Iris pigment epithelial cell (primary cell): ENCODE results near the gene ANTXR1.

Source experiments
- DNase-seq: peaks from one replicate; pipeline ENCODE4 v3.0.0-alpha.2; 2011; ENCODE audit warnings: low read depth

ANTXR1 gene

DNA sequence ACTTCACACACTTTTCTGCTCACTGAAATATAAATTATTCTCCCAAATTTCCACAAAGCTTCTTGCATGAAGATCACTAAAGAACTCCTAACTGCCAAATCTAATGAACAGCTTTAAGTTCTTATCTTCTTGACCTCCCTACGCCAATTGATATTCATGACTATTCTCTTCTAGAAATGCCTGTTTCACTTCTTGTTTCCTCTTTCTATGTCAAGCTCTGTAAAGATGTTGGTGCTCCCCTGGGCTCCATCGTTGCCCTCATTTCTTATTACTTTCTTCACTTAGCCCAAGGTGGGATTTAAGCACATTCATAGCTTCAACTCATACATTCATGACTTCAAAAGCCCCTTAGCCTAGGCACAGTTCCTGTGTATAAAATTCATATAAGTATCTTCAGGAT is 9.2 kb upstream of the ANTXR1 start:
- DNase-seq, result no peak

DNA sequence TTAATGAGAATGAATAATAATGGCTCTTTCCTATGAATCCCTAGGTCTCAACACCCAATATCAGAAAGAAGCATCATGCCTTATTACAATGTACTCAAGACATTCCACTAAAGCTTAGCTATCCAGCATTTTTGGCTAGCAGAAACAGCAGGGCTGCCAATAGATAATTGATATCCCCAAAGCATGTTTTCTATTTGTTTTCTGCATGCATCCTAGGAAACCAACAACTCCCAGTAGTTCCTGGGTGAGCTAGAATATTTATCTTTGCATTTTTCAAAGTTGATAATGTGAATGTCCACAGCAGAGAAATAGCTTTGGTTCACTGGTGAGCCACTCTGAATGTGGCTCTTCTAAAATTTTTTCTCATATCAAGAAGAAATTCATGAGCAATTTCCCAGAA is 5.8 kb upstream of the ANTXR1 start:
- DNase-seq, result no peak

- no peak for DNase-seq
Measured at GRCh38 chr2:69007603-69008002, 5.4 kb upstream of the ANTXR1 start.

- no peak for DNase-seq
Measured at GRCh38 chr2:69010437-69011194, 2.4 kb upstream of the ANTXR1 start.

DNA sequence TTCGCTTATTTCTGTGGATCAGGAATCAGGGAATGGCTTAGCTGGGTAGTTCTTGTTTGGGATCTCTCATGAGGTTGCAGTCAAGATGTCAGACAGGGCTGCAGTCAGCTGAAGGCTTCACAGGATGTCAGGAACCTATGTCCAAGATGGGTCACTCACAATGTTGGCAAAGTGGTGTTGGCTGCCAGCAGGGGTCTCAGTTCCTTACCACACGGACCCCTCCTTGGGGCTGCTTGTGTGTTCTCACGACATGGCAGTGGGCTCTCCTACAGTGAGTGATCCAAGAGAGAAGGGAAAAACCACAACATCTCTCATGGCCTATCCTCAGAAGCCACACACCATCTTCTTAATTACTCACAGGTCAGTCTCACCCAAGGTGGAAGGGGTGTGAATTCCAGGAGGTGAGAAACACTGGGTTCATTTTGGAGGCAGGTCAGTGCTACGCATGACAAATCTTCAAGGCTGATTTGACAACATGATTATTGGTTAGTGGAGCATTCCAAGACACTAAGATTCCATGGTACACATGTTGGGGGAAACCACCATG is 1.3 kb upstream of the ANTXR1 start:
- DNase-seq, result no peak

DNA sequence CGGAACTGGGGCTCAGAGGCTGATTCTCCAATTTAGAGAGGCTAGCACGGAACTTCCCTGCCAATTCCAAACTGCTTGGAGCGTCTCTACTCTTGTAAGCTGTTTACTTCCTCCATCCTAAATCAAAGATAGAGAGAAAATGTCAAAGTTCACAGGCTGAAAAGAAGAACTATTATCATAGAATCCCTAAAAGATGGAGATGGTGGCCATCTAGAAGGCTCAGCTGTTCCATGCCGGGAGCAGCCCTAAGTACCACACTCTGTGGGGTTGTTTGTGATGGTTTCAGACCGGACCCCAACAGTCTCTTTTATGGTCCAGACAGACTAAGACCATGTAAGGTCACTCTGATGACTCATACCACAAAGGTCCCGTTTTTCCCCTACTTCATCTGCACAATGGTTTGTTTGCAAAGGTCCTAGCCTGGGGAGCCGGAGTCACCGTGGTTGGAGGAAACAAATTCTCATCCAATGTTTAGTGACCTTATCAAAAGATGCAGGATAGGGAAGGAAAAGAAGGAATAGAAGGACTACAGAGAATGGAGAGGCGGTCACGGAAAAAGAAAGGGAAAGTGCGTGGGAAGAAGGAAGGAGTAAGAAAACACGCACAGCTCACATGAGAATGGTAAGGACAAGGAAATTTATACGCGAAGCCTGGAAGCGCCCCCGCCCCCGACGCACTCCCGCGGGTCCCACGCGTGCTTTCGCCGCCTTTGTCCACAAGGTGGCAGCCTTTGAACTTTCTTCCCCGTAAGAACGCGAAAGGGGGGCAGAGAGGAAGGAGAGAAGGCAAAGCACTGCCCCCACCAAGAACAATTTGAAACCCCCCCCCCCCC is 453 bp upstream of the ANTXR1 start:
- DNase-seq, result peak; percentile 69

GRCh38 chr2:69013840-69014821 is 1.2 kb downstream of the ANTXR1 start:
- DNase-seq, result peak; percentile 42

- DNase-seq, result peak; percentile 79
Measured at GRCh38 chr2:69017080-69017479, 4.1 kb downstream of the ANTXR1 start.

DNA sequence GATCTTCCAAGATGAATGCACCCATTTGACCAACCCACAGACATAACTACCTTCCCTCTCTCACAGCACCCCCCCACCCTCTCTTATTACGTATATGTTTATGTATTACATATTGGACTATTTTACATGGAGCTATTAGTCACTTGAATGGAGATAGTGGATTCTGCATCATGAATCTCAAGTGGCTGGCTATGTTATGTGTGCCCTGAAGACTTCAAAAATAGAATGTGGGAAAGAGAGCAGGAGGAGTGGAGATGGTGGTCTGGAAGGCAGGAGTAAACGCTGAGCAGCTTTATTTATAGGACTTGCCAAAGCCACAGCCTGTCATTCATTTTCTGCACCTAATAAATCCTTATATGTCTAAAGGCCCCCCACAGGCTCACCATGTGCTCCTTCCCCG is 4.9 kb downstream of the ANTXR1 start:
- no peak for DNase-seq

- DNase-seq, result no peak
Measured at GRCh38 chr2:69018678-69019095, 5.7 kb downstream of the ANTXR1 start.

GRCh38 chr2:69020496-69021426 is 7.8 kb downstream of the ANTXR1 start:
- peak; percentile 41 for DNase-seq

DNA sequence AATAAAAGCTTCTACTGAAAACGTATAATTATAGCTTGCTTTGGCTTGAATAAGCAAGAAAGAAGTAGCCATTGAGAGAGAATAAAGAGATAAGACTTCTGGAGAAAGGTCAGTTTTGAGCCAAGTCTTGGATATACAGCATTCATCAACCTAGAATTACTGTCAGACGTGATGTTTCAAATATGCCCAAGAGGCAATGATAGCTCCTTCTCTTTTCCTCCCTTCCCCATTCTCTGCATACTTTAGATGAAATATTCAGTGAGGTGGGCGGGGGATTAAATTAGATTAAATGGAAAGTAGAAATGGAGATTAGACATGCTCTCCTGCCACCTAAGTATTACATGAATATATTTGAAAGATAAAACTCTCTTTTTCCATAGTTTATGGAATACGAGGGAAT is 8.7 kb downstream of the ANTXR1 start:
- no peak for DNase-seq

- DNase-seq, result peak; percentile 31
Measured at GRCh38 chr2:69022548-69022947, 9.6 kb downstream of the ANTXR1 start.

GRCh38 chr2:69023236-69023635 is 10.3 kb downstream of the ANTXR1 start:
- DNase-seq, result no peak

GRCh38 chr2:69026026-69026425 is 13.0 kb downstream of the ANTXR1 start:
- peak; percentile 67 for DNase-seq

GRCh38 chr2:69026691-69027459 is 13.9 kb downstream of the ANTXR1 start:
- DNase-seq, result no peak

GRCh38 chr2:69030800-69031428 is 17.9 kb downstream of the ANTXR1 start:
- no peak for DNase-seq

DNA sequence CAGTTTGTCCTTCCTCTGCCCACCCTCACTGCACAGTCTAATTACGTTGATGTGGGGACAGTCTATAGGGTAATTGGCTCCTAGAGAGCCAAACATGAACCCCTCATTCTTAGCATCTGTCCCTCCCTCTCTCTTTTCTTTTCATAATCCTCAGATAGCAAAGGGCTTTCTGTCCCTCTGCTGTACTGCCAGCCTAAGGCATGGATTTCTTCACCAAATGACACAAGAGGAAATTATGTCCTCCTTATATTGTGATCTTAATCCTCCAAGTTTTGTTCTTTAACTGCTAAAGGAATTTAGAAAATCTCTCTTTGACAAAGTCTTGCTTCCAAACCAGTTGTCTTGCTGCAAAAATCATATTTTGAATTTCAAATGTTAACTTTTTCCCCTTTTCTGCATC is 18.5 kb downstream of the ANTXR1 start:
- DNase-seq, result no peak

- peak; percentile 30 for DNase-seq
Measured at GRCh38 chr2:69032336-69032735, 19.4 kb downstream of the ANTXR1 start.
